IPS-NIHi7 (cell line): ENCODE data around the gene P2RX4.
"Not testable (repeated sequence)": the region's sequence is repeated elsewhere in the genome, so short reads cannot be mapped to it uniquely, and the experiment has no call there.

Source experiments
- DNase-seq: peaks from one replicate; pipeline ENCODE4 v3.0.0; 2012; ENCODE audit warnings: mixed read lengths; ENCODE audit errors: extremely low spot score

P2RX4 gene

DNA sequence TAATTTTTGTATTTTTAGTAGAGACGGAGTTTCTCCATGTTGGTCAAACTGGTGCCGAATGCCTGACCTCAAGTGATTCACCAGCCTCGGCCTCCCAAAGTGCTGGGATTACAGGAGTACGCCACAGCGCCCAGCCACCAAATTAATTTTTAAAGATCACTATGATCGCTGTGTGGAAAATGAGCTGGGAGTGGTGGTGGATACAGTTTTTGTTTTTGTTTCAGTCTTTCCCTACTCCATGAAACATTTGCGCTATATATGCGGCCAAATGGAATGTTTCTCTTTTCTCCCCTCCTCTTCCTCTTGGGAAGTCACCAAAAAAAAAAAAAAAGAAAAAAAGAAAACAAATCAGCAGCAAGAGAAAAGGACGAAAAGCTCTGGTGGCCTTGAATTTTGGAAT is 20.8 kb upstream of the P2RX4 start:
- no peak for DNase-seq

DNA sequence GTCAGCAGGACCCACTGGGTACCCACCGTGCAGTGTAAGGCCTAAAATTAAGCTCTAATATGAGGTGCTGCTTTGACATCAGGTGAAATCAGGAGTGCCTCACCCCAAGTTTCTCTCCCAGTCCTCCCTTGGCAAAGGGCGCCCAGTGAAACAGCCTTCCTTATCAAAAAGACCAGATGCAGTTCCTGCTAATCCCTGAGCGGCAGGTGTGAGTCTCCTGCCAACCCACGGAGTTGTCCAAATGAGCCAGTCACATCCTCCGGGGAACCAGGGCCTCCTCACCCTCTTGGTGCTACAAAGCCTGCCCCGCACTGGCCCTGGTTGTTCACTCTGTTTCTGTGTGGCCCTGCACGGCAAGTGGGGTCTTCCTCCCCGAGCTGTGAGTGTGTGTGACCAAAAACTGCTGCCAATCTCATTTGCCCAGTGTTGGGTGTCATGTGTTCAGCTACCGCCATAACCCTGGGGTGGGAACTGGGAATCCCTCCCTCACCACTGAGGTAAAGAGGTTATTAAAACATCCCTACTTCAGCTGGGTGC is 20.2 kb upstream of the P2RX4 start:
- no peak for DNase-seq

DNA sequence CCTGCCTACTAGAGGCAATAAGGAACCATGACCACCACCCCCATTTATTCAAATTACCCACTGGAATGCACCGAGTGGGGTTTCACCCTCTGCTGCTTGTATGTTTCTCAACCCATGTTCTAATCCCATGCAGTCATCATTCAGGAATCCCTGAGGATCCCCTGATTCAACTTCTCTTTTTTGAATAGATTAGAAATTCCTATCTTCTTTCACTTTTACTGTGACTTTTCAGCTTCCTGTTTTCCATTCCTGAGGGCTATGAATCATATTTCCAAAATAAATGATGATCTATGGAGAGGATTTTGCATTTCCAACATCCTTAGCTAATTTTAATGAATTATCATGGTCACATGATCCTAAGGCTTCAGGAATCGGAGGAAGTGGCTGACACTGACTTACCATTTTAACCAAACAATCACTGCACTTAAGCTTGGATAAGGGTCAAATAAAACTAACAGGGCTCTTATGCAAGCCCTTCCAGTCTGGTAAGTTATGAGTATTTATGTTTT is 19.4 kb upstream of the P2RX4 start:
- DNase-seq, result no peak

DNA sequence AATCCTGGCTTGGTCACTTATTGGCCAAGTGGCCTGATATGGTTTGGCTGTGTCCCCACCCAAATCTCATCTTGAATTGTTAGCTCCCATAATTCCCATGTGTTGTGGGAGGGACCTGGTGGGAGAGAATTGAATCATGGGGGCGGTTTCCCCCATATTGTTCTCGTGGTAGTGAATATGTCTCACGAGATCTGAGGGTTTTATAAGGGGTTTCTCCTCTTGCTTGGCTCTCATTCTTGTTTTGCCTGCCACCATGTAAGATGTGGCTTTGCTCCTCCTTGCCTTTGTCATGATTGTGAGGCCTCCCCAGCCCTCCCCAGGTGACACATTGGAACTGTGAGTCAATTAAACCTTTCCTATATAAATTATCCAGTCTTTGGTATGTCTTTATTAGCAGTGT is 18.8 kb upstream of the P2RX4 start:
- no peak for DNase-seq

DNA sequence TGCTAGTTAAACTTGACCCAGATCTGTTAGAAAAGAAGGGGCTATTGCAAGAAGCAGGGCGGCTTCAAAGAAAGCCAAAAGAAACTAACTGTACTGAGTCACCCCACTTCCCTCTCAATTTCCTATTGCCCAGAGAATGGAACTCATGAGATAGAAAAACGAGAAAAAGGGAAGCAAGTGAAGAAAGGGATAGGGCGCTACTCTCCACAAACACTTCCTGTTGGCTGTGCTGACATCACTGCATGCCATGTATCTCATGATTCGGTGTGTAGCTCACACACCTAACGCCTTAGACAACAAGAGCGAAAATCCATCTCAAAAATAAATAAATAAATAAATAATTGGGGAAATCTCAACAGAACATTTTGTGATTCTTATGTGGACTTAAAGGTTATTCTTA is 13.0 kb upstream of the P2RX4 start:
- DNase-seq, result no peak

DNA sequence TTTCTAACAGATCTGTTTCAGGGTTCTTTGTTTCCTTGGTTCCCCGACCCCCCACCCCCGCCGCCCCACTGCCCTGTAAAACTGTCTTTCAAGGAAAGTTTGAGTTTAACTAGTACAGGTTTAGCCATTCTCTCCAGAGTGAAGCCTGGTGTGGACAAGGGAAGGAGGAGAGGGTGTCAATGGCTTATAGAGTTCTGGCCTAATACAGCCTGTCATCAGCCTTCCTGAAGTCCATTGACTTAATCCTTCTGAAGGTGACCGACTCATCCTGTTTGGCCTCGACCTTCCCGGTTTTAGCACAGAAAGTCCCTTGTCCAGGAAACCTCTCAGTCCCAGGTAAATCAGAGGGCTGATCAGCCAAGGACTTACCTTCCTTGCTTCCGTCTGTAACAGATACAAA is 11.0 kb upstream of the P2RX4 start:
- DNase-seq, result no peak

DNA sequence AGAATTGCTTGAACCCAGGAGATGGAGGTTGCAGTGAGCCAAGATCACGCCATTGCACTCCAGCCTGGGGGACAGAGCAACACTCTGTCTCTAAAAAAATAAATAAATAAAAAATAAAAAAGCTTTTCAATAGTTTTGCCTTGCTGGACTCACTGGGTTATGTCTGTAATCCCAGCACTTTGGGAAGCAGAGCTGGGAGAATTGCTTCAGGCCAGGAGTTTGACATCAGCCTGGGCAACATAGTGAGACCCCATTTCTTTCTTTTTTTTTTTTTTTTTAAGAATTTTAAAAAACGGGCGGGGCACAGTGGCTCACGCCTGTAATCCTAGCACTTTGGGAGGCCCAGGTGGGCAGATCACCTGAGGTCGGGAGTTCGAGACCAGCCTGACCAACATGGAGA is 8.8 kb upstream of the P2RX4 start:
- DNase-seq, result not testable (repeated sequence)

DNA sequence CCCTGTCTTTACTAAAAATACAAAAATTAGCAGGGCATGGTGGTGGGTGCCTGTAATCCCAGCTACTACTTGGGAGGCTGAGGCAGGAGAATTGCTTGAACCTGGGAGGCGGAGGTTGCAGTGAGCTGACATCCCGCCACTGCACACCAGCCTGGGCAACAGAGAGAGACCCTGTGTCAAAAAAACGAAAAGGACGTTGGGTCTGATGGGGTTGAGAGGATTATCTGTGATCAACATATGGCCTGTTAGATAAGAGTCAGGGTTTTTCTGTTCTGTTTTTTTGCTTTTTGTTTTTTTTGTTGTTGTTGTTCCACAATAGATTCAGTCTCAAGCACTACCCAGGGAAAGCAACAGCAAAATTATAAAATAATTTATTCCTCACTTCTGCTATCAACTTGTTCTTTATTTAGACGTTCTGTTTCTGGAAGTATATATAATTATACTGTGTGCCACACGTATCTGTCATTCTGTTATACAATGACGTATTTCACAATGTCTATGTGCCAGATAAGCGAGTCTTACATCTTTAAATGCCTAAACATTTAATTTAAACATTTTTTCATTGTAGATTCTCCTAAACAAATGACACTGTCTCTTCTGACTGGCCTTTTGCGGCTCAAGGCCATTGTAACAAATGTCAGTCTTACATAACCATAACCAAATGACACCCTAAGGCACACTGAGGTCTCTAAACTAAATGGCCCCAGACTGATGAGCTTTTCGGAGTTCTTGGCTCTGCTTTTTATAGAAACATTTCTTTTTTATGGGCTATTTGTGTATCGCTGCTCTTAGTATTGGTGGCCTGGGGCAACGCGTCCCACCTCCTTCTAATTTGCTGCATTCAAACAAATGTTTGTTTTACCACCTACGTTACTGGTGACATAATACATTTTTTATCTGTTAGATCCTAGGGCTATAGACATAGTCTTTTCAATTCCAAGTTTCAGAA is 7.2 kb upstream of the P2RX4 start:
- DNase-seq, result no peak

DNA sequence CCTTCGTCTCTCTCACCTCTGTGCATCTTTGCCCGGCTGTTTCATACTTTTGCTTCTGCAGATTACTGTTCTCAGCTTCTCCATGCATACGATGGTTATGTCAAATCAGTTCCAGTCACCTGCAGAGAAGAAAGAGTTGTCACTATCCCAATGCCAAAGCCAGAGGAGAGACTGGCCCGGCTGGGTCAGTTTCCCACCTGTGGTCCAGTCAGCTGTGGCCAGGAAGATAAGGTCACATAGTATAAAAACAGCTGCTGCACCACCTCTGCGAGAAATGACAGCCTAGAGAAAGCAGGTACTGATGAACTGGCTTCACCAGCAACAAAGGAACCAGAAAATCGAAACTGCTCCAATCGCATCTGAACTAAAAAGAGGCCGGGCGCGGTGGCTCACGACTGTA is 6.4 kb upstream of the P2RX4 start:
- no peak for DNase-seq

DNA sequence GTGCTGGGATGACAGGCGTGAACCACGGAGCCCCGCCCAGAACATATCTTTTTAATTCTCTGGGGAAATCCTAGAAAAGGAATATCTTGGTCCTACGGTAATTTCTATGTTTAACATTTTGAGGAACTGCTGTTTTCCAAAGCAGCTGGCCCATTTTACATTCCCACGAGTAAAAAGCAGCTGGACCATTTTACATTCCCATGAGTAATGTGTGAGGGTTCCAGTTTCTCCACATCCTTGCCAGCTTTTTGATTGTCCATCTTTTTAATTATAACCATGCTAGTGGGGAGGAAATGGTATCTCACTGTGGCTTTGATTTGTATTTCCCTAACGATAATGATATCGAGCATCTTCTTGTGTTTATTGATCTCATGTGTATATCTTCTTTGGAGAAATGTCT is 4.4 kb upstream of the P2RX4 start:
- no peak for DNase-seq

DNA sequence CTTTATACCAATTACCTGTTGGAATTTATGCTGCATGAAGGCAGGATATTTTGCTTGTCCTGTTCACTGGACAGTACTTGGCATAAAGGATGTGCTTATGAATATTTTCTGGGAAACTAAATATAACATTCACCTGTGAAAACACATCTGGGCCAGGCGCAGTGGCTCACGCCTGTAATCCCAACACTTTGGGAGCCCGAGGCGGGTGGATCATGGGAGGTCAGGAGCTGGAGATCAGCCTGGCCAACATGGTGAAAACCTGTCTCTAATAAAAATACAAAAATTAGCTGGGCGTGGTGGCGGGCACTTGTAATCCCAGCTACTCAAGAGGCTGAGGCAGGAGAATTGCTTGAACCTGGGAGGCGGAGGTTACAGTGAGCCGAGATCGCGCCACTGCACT is 1.4 kb upstream of the P2RX4 start:
- DNase-seq, result not testable (repeated sequence)

DNA sequence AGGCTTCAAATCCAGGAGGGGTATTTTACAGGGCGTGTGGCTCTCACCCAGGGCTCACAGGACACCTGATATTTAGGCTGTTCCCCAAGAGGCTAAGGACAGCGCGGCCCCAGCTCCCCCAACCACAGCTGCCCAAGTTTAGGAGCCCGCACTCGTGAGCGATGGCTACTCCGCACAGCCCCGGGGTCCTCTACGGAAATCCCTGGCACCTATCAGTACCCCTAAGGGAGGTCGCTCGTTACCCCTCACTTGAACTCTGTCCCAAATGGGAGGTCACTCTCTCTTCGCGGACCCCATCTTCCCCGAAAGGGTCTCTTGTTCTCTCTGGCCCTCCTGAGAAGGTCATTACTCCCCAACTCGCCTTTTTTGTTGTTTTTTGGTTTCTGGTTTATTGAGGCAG is 708 bp upstream of the P2RX4 start:
- no peak for DNase-seq

DNA sequence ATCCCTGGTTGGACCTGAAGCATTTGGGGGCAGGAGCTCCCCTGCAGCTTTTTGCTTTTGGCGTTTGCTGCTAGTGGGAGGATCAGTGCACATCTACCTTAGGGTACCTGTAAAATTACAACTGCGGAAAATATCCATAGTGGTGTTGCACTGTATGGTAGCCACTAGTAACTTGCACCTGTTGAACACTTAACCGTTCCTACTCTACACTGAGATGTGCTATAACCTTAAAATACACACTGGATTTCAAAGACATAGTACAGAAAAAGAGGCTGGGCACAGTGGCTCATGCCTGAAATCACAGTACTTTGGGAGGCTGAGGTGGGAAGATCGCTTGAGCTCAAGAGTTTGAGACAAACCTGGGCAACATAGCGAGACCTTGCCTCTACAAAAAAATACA is 2.9 kb downstream of the P2RX4 start:
- DNase-seq, result no peak

DNA sequence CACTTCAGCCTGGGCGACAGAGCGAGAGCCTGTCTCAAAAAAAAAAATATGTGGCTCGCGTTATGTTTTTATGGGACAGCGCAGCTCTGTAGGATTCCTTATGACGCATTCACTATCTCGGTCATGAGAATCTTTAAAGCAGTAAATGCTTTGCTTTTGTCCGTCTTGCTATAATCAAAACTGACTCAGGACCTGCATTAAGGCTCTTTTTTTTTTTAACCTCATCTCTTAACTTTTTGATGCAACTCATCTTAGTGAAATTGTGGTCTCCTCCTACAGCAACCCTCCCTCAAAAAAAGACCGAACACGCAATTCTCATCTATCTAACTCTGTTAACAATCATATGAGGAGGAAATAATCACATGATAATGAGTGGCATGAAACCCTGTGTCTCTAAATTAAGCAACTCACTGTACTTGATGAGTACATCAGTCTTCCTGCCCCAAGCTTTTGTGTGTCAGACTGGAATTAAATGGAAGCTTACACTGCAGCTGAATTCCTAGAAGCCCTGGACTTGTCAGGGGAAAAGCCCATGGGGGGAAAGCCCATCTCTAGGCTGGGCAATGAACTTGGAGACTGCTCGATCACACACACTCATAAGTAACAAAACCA is 4.3 kb downstream of the P2RX4 start:
- DNase-seq, result no peak

DNA sequence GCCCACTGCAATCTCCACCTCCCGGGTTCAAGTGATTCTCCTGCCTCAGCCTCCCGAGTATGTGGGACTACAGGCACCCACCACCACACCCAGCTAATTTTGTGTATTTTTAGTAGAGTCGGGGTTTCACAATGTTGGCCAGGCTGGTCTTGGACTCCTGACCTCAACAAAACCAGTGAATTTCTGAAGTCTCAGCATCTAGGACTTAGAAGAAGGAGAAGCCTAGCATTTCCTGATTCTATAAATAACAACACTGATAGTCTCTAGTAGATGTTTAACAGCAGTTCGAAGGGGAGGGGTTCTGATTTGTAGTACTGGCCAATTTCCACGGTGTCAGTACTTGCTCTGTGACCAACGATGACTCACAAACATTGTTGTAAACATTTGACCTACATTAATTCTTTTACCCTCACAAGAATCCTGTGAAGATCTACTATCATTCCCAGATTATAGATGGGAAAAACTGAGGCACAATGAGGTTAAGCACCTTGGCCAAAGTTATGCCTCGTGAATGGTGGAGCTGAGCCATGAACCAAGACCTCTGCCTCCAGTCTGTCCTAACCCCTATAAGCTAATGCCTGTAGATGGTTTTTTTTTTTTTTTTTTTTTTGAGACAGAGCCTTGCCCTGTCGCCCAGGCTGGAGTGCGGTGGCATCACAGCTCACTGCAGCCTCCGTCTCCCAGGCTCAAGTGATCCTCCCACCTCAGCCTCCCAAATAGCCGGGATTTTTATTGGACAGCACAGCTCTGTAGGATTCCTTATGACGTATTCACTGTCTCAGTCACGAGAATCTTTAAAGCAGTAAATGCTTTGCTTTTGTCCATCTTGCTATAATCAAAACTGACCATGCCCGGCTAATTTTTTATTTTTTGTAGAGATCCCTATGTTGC is 5.2 kb downstream of the P2RX4 start:
- no peak for DNase-seq

DNA sequence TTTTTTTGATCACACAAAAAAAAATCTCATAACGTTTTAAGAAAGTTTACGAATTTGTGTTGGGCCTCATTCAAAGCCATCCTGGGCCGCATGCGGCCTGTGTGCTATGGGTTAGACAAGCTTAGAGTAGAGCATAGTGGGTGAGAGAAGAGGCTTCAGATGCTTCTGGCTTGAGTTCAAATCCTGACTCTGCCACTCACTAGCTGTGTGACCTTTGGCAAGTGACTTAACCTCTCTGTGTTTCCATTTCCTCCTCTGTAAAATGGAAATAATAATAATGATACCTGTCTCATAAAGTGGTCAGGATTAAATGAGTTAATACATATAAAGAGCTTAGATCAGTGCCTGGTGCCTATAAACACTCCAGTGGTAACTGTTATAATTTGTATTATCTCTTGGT is 6.2 kb downstream of the P2RX4 start:
- no peak for DNase-seq

DNA sequence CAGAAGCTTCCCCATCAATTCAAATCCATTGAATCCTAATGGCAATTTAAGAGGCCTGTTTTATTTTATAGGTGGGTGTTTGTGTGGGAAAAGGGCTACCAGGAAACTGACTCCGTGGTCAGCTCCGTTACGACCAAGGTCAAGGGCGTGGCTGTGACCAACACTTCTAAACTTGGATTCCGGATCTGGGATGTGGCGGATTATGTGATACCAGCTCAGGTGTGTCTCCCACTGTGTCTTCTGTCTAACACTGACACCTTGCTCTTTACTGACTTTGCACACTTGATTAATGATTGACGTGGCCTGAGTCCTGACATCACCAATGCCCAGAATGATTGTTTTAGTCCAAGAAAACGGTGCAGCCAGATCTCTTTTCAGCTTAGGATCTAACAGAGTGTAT is 7.1 kb downstream of the P2RX4 start:
- DNase-seq, result no peak

DNA sequence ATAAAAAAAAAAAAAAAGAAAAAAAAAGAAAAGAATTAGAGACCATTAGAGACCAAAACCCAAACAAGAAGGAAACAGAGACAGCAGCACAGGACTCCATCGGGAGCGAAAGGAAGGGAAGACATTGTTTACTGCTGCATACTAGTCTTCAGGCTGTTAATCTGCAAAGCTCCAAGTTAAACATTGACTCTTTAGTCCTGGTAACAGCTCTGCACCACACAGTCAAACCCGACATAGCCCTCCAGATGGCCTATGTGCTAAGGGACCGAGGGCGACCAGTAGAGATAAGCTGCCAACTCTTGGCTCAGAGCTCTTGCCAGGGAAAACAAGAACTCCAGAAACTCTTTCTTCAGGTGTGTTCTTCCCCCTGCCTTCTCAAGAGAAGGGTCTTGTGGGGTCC is 7.8 kb downstream of the P2RX4 start:
- no peak for DNase-seq

DNA sequence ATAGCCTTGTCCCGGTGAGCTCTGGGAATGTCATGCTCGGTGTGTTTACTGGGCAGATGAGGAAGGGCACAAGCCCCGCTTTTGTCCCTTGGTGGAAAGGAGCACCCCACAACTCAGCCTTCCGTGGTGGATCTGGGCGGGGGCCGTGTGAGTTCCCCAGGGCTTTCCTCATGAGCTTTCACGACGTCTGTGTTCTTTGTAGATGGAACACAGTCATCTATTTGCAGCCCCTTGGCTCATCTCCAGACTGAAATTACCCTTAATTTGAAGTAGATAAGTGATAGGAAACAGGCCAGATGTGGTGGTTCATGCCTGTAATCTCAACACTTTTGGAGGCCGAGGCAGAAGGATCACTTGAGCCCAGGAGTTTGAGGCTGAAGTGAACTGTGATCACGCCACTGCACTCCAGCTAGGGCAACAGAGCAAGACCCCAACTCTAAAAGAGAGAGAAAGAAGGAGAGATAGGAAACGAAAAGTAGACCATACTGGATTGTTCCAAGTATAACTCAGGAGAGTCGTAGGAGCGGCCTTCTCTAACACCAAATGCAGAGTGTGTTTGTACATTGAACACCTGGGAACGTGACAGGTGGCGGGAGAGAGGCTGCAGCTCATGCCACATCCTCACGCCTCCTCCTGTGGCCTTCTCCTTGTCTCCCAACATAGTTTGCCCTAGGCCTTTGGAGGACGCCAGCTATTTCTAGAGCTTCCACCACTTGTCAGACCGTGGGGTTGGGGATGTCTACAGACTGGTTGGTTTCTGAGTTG is 8.8 kb downstream of the P2RX4 start:
- DNase-seq, result no peak

DNA sequence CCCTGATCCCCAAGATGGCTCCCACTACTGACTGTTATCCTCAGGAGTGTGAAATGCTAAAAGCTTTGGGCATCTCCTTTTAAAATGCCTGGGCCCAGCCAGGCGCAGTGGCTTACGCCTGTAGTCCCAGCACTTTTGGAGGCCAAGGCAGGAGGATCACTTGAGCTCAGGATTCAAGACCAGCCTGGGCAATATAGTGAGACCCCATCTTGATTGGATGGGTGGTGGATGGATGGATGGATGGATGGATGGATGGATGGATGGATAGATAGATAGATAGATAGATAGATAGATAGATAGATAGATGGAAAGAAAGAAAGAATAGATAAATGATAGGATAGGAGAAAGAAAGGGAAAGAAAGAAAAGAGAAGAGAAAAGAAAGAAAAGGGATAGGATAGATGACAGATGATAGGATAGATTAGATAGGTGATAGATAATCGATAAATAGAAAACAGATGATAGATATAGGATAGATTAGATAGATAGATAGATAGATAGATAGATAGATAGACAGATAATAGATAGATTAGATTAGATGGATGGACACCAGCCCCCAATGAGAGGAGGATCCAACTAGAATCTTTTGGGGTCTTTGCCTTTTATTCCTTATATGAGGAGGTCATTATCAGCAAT is 9.5 kb downstream of the P2RX4 start:
- no peak for DNase-seq

DNA sequence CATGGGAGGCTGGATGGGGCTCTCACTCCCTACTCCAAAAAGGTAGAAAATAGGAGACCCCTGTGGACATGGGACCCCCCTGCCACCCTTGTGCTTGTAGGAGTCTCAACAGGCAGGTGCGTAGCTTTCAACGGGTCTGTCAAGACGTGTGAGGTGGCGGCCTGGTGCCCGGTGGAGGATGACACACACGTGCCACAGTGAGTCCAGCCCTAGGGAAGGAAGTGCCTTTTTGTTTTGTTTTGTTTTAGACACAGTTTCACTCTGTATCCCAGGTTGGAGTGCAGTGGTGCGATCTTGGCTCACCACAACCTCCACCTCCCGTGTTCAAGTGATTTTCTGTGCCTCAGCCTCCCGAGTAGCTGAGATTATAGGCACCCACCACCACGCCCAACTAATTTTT is 12.9 kb downstream of the P2RX4 start:
- no peak for DNase-seq
